Stimulated activated CD4-positive, alpha-beta T cell treated with anti-CD3 and anti-CD28 coated beads, Interleukin-1b, Interleukin-23, amount 100 ng/mL, for 1 hour (primary cell): ENCODE data around the gene ZNF723.
"Not testable (repeated sequence)": the region's sequence is repeated elsewhere in the genome, so short reads cannot be mapped to it uniquely, and the experiment has no call there.

Experiments used
- DNase-seq, 2 donors: peaks; one replicate each; pipeline ENCODE4 v3.0.0-alpha.2; 2020; ENCODE audit warnings: low read depth in 2 of 2

ZNF723 gene

DNA sequence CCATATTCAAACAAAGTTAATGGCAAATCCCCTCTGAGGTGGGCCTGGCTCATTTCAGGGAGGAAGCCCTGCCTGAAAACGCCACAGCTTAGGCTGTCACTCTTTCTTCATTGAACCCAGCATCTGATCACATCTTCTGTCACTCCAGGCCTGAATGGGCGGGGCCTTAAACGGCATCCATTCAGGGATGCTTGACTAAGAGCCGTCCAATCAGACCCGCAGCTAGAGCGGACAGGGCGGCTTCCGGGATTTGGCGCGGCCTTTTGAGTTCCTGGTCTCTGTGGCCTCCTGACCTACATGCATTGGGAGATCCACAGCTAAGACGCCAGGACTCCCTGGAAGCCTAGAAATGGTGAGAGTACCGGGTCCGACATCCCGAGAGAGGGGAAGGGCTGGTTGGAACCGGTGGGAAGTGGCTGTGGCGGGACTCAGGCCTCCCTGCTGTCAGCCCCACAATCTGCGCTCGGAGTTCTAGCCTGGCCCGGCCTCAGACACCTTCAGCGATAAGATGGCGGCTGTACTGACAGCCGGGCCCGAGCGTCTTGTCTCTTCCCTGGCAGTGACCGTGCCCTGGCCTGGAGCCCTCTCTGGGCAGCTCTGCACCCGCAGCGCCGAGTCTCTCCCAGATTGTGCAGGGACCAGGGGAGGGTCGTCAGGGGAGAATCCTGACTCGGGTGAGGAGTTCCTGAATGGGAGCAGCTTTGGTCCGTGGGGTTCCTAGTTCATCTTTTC lies at the start of gene ZNF723:
Gene ZNF723 (plus strand): TSS at position 261 of the 732 bp plus-strand sequence. CDS start 89 bp downstream, at position 350.
- DNase-seq: no peak

GRCh38 chr19:22783651-22784410 lies 48.3 kb upstream of the ZNF723 start, which contains the start of gene ZNF99:
ZNF99 (minus strand) TSS chr19:22784151; CDS start chr19:22784016, 135 bp downstream.
- no peak for DNase-seq

DNA sequence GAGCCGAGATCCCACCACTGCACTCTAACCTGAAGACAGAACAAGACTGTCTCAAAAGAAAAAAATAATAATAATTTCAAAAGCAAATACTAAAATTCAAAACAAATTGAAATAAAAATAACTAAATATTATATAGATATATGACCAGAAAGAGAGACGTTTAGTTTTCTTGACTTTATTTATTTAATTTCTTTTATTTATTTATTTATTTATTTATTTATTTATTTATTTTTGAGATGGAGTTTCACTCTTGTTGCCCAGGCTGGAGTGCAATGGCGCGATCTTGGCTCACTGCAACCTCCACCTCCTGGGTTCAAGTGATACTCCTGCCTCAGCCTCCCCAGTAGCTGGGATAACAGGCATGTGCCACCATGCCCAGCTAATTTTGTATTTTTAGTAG lies 39.2 kb upstream of the ZNF723 start:
- not testable (repeated sequence) for DNase-seq

- DNase-seq: no peak
Measured at GRCh38 chr19:22797040-22797439, 35.1 kb upstream of the ZNF723 start.

- DNase-seq: no peak
Measured at GRCh38 chr19:22806418-22806817, 25.7 kb upstream of the ZNF723 start.

- DNase-seq: no peak
Measured at GRCh38 chr19:22807061-22807835, 24.8 kb upstream of the ZNF723 start.

GRCh38 chr19:22814124-22814523 lies 18.0 kb upstream of the ZNF723 start:
- DNase-seq: no peak

DNA sequence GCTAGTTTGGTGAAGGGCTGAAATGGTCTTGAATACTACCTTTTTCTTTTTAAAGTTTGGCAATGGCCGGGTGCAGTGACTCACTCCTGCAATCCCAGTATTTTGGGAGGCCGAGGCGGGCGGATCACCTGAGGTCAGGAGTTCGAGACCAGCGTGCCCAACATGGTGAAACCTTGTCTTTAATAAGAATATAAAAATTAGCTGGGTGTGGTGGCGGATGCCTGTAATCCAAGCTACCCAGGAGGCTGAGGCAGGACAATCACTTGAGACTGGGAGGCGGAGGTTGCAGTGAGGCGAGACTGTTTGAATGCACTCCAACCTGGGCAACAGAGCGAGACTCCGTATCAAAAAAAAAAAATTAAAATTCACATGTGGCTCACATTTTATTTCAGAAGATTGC lies 880 bp upstream of the ZNF723 start:
- no peak for DNase-seq

DNA sequence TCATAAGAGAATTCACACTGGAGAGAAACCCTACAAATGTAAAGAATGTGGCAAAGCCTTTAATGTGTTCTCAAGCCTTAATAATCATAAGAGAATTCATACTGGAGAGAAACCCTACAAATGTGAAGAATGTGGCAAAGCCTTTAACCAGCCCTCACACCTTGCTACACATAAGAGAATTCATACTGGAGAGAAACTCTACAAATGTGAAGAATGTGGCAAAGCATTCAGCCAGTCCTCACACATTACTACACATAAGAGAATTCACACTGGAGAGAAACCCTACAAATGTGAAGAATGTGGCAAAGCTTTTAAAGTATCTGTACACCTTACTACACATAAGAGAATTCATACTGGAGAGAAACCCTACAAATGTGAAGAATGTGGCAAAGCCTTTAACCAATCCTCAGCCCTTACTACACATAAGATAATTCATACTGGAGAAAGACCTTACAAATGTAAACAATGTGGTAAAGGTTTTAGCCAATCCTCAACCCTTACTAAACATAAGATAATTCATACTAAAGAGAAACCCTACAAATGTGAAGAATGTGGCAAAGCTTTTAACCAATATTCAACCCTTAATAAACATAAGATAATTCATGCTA lies 25.7 kb downstream of the ZNF723 start:
- DNase-seq: not testable (repeated sequence)

DNA sequence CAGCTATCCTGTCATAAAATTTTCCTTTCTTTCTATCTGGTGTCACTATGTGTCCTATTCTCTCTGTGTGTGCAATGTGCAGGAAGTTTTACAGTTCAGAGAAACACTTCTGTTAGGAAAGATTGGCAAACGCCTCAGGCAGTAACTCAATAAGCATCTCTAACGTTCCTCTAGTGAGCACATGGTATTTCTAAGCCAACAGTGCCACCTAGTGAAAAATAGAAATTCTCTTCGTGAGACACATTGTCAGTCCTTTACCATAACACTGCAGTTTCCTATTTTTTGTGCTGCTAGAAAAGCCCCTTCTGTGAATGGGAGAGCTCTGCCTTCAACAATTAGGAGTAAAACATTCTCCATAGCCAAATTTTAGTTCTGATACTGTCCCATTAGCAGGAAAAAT lies 50.7 kb downstream of the ZNF723 start:
- no peak for DNase-seq

DNA sequence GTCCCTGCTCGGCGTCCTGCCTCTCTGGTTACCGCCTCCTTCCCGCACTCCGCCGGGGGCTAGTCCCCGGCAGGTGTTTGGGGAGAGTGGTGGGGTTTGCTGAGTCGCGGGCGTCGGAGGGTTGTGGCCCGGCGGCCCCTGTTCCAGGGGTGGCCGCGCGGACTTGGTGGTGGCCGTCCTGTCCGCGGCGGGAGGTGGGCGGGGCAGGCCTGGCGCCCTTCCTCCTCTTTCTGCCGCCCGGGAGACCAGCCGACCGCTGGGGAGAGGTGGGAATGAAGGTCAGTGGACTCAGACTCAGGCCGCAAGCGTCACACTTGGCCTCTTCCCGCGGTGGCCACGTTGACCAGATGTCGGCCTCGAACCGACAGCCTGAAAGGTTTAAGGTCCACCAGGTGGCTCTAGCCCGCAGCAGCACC lies 61.8 kb downstream of the ZNF723 start:
- no peak for DNase-seq

GRCh38 chr19:22901431-22902130 lies 69.5 kb downstream of the ZNF723 start:
- no peak for DNase-seq
